Smooth muscle cell (in vitro differentiated cells): ENCODE results near the gene ZNF516. TPM values are rescaled to one million over a fixed set of nuclear protein-coding genes. Genes with fewer than 3 reads are reported as not detected.

Experiments
- DNase-seq: peaks from one replicate; lab custom pipeline; 2025; ENCODE audit not compliant: unreplicated experiment; lab: John Stamatoyannopoulos, UW
- H2AFZ ChIP-seq: fragments of 200-600 bp; sonication (generic); 2 replicates; pipeline ENCODE4 v1.6.0; 2016; ENCODE audit warnings: antibody characterized with exemption, low read depth, mild to moderate bottlenecking
- H3F3A ChIP-seq: fragments of 200-600 bp; sonication (generic); 2 replicates; pipeline ENCODE4 v1.6.0; 2017; ENCODE audit warnings: antibody characterized with exemption, low read depth
- H3K27ac ChIP-seq: fragments of 200-600 bp; sonication (generic); 2 replicates; pipeline ENCODE4 v1.5.1; 2016; ENCODE audit warnings: low read depth, mild to moderate bottlenecking
- H3K27me3 ChIP-seq: fragments of 200-600 bp; sonication (generic); 2 replicates; pipeline ENCODE4 v1.6.1; 2016; ENCODE audit warnings: low read depth, mild to moderate bottlenecking
- H3K36me3 ChIP-seq: fragments of 200-600 bp; sonication (generic); 2 replicates; pipeline ENCODE4 v1.5.1; 2016; ENCODE audit warnings: low read depth
- H3K4me1 ChIP-seq: fragments of 200-600 bp; sonication (generic); 2 replicates; pipeline ENCODE4 v1.5.1; 2016; ENCODE audit warnings: low read depth
- H3K4me2 ChIP-seq: fragments of 200-600 bp; sonication (generic); 2 replicates; pipeline ENCODE4 v1.6.0; 2016; ENCODE audit warnings: mild to moderate bottlenecking
- H3K4me3 ChIP-seq: fragments of 200-600 bp; sonication (generic); 2 replicates; pipeline ENCODE4 v1.5.1; 2016; ENCODE audit warnings: mild to moderate bottlenecking
- H3K79me2 ChIP-seq: fragments of 200-600 bp; sonication (generic); 2 replicates; pipeline ENCODE4 v1.6.0; 2016; ENCODE audit warnings: low read depth, mild to moderate bottlenecking
- H3K9ac ChIP-seq: fragments of 200-600 bp; sonication (generic); 2 replicates; pipeline ENCODE4 v1.6.0; 2016; ENCODE audit warnings: low read depth
- H3K9me3 ChIP-seq: fragments of 200-600 bp; sonication (generic); replicated peaks from 2 replicates; pipeline ENCODE4 v1.5.1; 2016; ENCODE audit warnings: low read depth
- H4K20me1 ChIP-seq: fragments of 200-600 bp; sonication (generic); 2 replicates; pipeline ENCODE4 v1.6.0; 2016; ENCODE audit warnings: low read depth
- CTCF ChIP-seq: fragments of 200-600 bp; sonication (generic); IDR thresholded peaks from 2 replicates; pipeline ENCODE4 v1.5.1; 2017; ENCODE audit warnings: borderline replicate concordance, mild to moderate bottlenecking, antibody characterized with exemption; ENCODE audit not compliant: insufficient read depth, poor library complexity, severe bottlenecking
- WGBS: methylation state at CpG from one replicate; pipeline ENCODE4 v1.1.7; 2016; ENCODE audit warnings: low lambda C conversion rate; 5-methylcytosine and 5-hydroxymethylcytosine counted together
- polyA plus RNA-seq: library from polyadenylated mRNA; unstranded; fragments of >200 nt; fragmentation: Nextera tagmentation; extraction: Ambion mirVana; gene quantifications from 2 replicates; pipeline ENCODE4 v1.2.1, GENCODE V29; 2016
- total RNA-seq: library from RNA; depleted of rRNA; stranded (reverse); fragments of >200 nt; gene quantifications from 2 replicates; pipeline ENCODE4 v1.2.3, GENCODE V29; 2014

The ZNF516 gene
- total and polyA plus RNA-seq, 2 experiments from 2014 or later, result 15.6 to 24.2 TPM

DNA sequence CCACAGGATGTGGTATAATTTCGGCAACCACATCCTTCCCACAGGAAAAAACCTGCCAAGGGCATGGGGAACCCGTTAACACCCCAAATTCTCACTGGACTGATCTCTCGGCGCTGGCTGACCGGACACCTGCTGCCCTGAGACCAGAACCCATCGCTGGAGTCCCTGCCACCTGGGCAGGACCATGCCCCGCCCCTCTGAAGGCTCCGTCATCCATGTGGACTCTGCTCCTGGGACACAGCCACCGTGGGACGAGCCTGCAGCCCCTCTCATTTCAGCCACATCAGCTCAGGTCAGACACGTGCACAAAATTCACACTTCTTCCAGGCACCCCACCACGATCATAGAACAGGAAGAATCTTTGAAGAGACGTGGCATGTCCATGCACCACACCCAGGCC is 108.2 kb downstream of the ZNF516 start:
- Histone ChIP-seq H3K27me3 (no peaks in the 10 kb centered on the region), H3K27ac (no peak overlapping the region), H3K9me3 (no peaks in the 10 kb centered on the region), H3K4me2 (no peak overlapping the region), H4K20me1 (peaks cover 96% of the 10 kb centered on the region), H2AFZ (no peak overlapping the region), H3K4me3 (no peak overlapping the region), H3K79me2 (peaks cover 77% of the 10 kb centered on the region), H3F3A (no peaks in the 10 kb centered on the region), H3K9ac (no peak overlapping the region), H3K36me3 (no peaks in the 10 kb centered on the region), H3K4me1 (no peaks in the 10 kb centered on the region)
- WGBS, result 98% methylated on average over 13 of the region's 13 CpGs
- TF ChIP-seq CTCF, result no peak
- no peak for DNase-seq

DNA sequence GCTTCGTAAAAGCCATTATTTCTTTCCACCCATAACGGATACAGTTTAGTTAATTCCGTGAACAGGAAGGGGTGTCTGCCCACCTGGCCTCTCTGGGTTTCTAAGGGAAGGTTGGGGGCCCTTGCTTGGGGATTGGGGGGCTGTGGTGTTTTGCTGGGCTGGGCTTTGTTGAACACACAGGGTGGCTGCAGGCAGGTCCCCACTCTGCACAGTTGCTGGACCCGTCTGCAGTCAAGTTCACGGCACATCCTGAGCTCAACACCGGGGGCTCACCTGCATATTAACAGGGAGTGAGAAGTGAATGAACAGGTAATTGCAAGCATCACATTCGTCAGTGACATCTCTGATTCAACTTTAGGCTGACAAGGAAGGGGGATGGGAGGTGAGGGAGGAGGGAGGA is 109.0 kb downstream of the ZNF516 start:
- Histone ChIP-seq H3K36me3 (no peaks in the 10 kb centered on the region), H3K79me2 (peaks cover 71% of the 10 kb centered on the region), H3K9me3 (no peaks in the 10 kb centered on the region), H3K4me1 (no peaks in the 10 kb centered on the region), H3K9ac (no peak overlapping the region), H3K4me2 (no peak overlapping the region), H2AFZ (no peak overlapping the region), H4K20me1 (peaks cover 96% of the 10 kb centered on the region), H3F3A (no peaks in the 10 kb centered on the region), H3K27me3 (no peaks in the 10 kb centered on the region), H3K4me3 (no peak overlapping the region), H3K27ac (no peak overlapping the region)
- DNase-seq, result no peak
- 93% methylated on average over 7 of the region's 7 CpGs for WGBS
- no peak for TF ChIP-seq CTCF

DNA sequence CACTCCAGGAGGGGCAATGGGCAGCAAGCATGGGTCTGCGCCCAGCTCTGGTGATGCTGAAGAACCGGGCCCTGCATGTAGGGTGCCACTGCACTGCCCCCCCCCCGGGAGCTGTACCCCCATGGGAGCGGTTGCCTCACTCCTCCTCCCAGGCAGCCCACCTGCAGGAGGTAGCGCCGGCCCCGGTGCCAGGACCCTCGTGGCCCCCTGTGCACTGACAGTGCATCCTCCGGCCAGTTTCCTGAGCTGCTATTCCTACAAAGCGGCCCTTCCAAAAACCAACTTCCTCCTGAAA is 109.4 kb downstream of the ZNF516 start:
- Histone ChIP-seq H3K27me3 (no peaks in the 10 kb centered on the region), H3K4me2 (no peak overlapping the region), H2AFZ (no peak overlapping the region), H3K4me1 (no peaks in the 10 kb centered on the region), H3K79me2 (peaks cover 67% of the 10 kb centered on the region), H4K20me1 (peaks cover 96% of the 10 kb centered on the region), H3K9me3 (no peaks in the 10 kb centered on the region), H3F3A (no peaks in the 10 kb centered on the region), H3K9ac (no peak overlapping the region), H3K4me3 (no peak overlapping the region), H3K36me3 (no peaks in the 10 kb centered on the region), H3K27ac (no peak overlapping the region)
- DNase-seq, result no peak
- no peak for TF ChIP-seq CTCF
- 96% methylated on average over 8 of the region's 10 CpGs for WGBS

GRCh38 chr18:76384861-76385680 is 110.0 kb downstream of the ZNF516 start:
- no peak for DNase-seq
- Histone ChIP-seq H3K9ac (no peak overlapping the region), H2AFZ (no peak overlapping the region), H3K4me3 (no peak overlapping the region), H3K4me2 (no peak overlapping the region), H3K9me3 (no peaks in the 10 kb centered on the region), H3K4me1 (no peaks in the 10 kb centered on the region), H3K27ac (no peak overlapping the region), H3F3A (no peaks in the 10 kb centered on the region), H3K27me3 (no peaks in the 10 kb centered on the region), H3K79me2 (peaks cover 61% of the 10 kb centered on the region), H4K20me1 (peaks cover 96% of the 10 kb centered on the region), H3K36me3 (no peaks in the 10 kb centered on the region)
- no peak for TF ChIP-seq CTCF
- 94% methylated on average over 35 of the region's 35 CpGs for WGBS
